ENCODE data around the gene FILIP1L.
A peak's percentile ranks its signal among the peaks of the same experiment; 100 is the strongest.

The FILIP1L gene

DNA sequence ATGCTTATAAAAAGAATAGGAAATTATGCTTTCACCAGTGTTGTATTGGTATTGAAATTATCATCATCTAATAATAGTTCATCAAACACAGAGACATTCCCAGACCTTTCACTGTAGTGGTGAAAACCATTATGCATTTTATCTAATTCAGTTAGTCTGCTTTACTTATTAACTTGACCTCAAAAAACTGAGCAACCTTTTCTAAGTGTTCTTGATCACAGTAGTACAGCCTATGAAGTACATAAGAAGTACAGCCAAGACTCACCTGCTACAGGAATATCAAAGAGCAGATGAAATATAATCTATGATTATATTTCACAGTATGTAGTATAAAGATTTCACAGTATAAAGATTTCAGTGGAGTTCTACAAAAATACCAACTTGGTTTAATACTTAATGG, 75.2 kb downstream of the FILIP1L start:
- DNase-seq = no peak

GRCh38 chr3:100033903-100034471, 80.3 kb downstream of the FILIP1L start:
- DNase-seq = no peak

GRCh38 chr3:100033184-100033583, 81.1 kb downstream of the FILIP1L start:
- no peak for DNase-seq

DNA sequence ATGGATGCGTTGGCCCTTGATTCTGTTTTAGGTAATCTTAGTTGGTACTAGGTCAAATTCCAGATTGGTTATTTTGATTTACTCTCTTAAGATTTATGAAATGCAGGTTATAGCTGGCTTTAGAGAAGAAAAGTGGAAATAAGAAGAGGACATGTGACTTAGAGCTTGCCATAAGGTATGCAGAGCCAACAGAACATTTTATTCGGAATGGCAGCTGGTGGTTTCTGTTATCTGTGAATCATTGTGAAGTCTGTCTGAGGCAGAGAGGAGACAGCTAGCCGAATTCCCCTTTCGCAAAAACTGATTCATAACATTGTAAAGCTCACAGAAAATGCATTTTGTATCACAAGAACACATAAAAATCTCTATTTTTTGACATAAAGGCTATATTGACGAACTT, 82.1 kb downstream of the FILIP1L start:
- DNase-seq = peak; percentile 16

DNA sequence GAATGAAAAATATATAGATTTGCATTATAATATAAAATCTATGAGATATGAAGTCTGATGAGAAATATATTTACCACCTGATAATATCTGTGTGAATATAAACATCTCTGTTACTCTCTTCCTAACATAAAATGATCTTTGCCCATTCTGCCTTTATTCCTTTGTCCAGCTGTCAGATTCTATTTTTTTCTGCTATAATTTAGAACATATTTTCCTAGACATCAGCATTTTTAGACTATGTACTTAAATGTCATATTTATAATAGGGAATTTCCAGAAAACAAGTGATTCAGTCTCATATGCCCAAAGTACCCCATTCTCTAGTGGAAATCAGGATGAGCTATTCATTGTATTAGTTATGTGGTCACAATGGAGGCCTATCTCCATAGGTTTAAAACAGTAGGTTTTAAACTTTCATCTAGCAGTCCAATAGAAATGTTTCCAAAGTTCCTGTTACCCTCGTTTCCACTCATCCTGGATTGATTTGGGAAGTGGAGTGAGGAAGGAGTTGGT, 83.3 kb downstream of the FILIP1L start:
- no peak for DNase-seq

DNA sequence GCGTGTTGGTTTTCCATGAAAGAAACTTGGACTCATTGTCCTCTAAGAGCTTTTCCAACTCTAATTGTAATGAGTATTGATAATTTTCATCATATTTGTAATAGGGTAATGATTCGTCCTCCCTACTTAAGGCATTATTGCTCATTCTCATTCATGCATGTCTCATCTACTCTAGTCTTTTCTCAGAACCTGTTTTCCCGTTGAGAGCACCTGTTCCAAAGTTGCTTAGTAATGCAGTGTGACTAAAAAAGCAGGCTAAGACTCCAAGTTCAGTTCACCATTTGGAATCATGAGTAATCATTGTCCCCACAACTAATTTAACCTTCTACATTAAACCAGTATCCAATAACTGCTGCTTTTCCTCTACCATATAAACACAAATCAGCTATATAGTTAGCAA, 84.0 kb downstream of the FILIP1L start:
- peak; percentile 41 for DNase-seq

- peak; percentile 65 for DNase-seq
Observed at GRCh38 chr3:100029689-100030088, 84.6 kb downstream of the FILIP1L start.

- DNase-seq = no peak
Observed at GRCh38 chr3:100029052-100029451, 85.2 kb downstream of the FILIP1L start.

DNA sequence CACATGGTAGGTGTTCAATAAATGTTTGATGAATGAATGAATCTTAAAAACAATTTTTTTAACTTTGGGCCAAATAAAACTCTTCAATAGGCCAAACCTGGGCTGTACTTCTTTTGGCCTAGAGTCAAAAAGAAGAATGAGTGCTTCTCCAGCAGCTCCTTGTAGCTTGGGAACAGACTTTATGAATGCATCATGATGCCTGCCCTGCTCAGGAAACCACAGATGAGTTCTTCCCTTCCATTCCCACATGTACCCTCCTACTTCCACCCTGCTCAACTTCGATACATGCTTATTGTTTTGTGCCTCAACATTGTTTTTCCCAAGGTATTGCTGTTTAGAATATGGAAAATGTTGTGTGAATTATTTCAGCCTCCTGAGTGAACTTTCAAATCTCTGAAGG, 87.0 kb downstream of the FILIP1L start:
- no peak for DNase-seq

- DNase-seq = no peak
Observed at GRCh38 chr3:100024520-100025303, 89.6 kb downstream of the FILIP1L start.

- no peak for DNase-seq
Observed at GRCh38 chr3:100023595-100023994, 90.7 kb downstream of the FILIP1L start.

GRCh38 chr3:100023150-100023549, 91.2 kb downstream of the FILIP1L start:
- no peak for DNase-seq

- no peak for DNase-seq
Observed at GRCh38 chr3:100022506-100022905, 91.8 kb downstream of the FILIP1L start.

DNA sequence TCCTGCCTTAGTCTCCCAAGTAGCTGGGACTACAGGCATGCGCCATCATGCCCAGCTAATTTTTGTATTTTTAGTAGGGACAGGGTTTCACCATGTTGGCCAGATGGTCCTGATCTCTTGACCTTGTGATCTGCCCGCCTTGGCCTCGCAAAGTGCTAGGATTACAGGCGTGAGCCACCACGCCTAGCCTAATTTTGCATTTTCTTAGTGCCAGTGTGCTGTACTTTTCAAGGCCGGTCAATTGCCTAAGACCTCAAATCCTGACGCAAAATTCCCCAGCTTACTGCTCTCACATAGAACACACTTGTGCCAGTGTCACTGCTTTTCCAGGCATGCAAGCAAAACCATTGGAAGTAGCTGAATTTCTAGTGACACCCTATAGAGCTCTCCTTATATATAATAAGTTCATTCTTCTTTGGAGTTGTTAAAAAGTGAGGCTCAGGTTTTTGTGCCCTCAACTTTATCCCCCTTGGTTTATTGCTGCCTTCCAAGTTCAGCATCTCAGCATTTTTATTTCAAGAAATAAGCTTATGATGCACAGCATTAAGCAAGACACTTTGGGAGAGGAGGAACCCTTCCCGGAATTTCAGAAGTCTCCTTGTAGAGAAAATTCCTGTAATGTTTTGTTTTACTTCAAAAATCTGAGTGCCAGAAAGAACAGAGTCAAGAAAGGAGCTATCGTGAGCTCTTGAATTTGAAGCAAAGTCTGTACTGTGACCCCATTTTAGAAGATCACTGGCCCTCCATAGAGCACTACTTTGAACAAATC, 93.2 kb downstream of the FILIP1L start:
- DNase-seq = no peak

GRCh38 chr3:100019719-100020118, 94.6 kb downstream of the FILIP1L start:
- no peak for DNase-seq

DNA sequence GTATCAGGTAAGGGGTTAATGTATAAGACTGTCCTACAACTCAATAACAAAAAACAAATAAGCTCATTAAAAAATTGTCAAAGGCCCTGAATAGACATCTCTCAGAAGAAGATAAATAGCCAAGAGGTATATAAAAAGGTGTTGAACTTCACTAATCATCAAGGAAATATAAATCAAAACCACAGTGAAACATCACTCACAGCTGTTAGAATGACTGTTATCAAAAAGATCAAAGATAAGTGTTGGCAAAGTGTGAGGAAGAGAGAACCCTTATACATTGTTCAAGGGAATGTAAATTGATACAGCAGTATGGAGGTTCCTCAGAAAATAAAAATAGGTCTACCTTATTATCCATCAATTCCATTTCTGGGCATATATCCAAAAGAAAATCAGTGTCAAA, 95.5 kb downstream of the FILIP1L start:
- no peak for DNase-seq

- DNase-seq = no peak
Observed at GRCh38 chr3:100010087-100010417, 104.2 kb downstream of the FILIP1L start.

GRCh38 chr3:100009276-100010086, 104.8 kb downstream of the FILIP1L start:
- no peak for DNase-seq

DNA sequence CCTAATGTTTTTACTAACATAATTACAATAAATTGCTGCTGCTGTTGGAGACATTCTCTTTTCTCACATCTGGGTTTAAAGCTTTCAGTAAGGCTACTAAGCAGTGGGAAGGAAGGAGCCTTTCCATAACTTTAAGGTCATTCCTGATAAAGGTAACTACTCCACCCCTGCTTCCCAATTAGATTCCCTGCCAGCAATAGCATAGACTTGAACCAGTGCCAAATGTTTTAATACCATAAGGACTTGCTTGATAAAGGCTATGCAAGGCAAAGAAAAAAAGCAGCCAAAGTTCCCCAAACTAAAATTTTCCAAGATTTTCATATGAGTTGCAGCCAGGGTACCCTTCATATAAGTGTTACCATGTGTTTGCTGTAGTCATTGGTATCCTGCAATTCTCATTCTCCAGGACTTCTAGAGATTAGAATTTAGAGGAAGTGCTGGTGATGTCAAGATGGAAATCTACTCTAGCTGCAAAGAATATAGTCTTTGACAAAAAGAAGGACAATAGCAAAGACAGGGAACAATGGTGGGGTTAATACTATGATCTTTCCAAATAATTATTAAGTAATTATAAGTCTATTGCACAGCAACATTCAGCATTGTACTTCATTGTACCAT, 106.1 kb downstream of the FILIP1L start:
- no peak for DNase-seq

GRCh38 chr3:100007313-100007712, 107.0 kb downstream of the FILIP1L start:
- DNase-seq = no peak

DNA sequence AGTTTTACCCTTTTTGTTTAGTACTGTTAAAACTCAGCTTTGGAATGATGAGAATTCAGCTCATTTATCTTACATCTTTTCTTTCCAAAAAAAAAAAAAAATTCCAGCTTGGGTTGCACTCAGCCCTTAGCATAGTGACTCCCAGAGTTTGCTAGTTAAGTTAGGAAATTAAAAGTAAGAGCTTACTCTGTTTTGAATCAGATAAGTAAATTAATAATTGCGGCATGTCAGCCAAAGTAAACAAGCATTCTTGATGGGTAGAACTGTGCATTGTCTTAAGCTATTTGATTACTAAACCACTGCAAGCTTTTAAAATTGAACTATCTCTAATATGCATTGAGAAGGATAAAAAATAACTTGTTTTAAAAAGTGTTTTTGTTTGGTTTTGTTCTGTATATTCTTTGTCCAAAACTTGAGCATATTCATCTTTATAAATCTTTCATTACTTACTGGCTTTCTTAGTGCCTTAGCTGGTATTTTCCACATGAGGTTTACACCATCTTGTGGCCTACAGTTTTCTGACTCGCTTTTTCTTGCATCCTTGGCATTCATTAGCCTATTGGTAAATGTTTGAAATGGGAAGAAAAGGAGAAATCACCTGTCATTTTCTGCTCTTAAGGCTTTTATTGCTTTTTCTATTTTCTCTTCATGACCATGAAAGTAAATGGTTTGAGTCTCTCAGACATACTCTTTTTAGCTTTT, 107.6 kb downstream of the FILIP1L start:
- no peak for DNase-seq

Measured in activated CD4-positive, alpha-beta T cell treated with anti-CD3 and anti-CD28 coated beads, Interleukin-10, Interleukin-2, amounts not matched to agents 100 ng/mL and 50 ng/mL, durations not matched to agents 16 hours and 8 hours (primary cell).